ENCODE data around the gene GRM4.

The GRM4 gene

GRCh38 chr6:33974471-33974870 is 171.4 kb downstream of the GRM4 start:
- DNase-seq: no peak

GRCh38 chr6:33974030-33974429 is 171.9 kb downstream of the GRM4 start:
- DNase-seq: no peak

GRCh38 chr6:33971580-33971979 is 174.3 kb downstream of the GRM4 start:
- no peak for DNase-seq
